COLO829 (cell line): ENCODE data around the gene SCCPDH.
"Not testable (repeated sequence)": the region's sequence is repeated elsewhere in the genome, so short reads cannot be mapped to it uniquely, and the experiment has no call there.

Experiments
- DNase-seq: peaks from one replicate; pipeline ENCODE4 v3.0.0; 2012; ENCODE audit warnings: low spot score

The SCCPDH gene, protein sequence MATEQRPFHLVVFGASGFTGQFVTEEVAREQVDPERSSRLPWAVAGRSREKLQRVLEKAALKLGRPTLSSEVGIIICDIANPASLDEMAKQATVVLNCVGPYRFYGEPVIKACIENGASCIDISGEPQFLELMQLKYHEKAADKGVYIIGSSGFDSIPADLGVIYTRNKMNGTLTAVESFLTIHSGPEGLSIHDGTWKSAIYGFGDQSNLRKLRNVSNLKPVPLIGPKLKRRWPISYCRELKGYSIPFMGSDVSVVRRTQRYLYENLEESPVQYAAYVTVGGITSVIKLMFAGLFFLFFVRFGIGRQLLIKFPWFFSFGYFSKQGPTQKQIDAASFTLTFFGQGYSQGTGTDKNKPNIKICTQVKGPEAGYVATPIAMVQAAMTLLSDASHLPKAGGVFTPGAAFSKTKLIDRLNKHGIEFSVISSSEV

GRCh38 chr1:246724016-246724730 is at the start of gene SCCPDH:
SCCPDH (plus strand) TSS chr1:246724409; CDS start chr1:246724423, 14 bp downstream.
- DNase-seq: peak; percentile 42

- no peak for DNase-seq
Measured at GRCh38 chr1:246677842-246678241, 46.4 kb upstream of the SCCPDH start.

- no peak for DNase-seq
Measured at GRCh38 chr1:246678816-246679793, 45.1 kb upstream of the SCCPDH start.

GRCh38 chr1:246679794-246680177 is 44.4 kb upstream of the SCCPDH start:
- no peak for DNase-seq

- no peak for DNase-seq
Measured at GRCh38 chr1:246680190-246680589, 44.0 kb upstream of the SCCPDH start.

GRCh38 chr1:246680696-246681130 is 43.5 kb upstream of the SCCPDH start:
- DNase-seq: no peak

GRCh38 chr1:246681900-246682895 is 42.0 kb upstream of the SCCPDH start:
- DNase-seq: no peak

GRCh38 chr1:246683521-246683920 is 40.7 kb upstream of the SCCPDH start:
- no peak for DNase-seq

DNA sequence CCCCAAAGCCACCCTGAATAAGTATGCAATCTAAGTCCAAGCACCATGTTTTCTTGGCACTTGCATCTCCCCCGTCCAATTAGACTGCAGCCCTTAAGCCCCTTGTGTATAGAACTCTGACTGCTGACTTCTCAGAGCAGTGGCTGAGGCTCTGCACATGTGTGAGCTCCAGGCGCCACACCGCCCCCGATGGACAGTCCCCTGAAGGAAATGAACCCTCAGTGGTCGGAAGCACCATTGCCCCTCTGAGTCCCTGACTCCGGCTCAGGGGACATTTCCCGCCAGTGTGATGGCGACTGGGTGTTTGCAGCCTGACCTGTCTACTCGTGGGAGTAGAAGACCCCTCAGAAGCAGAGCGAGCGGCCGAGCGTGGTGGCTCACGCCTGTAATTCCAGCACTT is 37.2 kb upstream of the SCCPDH start:
- DNase-seq: no peak

GRCh38 chr1:246689409-246690008 is 34.7 kb upstream of the SCCPDH start:
- peak; percentile 91 for DNase-seq

- DNase-seq: no peak
Measured at GRCh38 chr1:246690100-246690499, 34.1 kb upstream of the SCCPDH start.

GRCh38 chr1:246691622-246692495 is 32.4 kb upstream of the SCCPDH start:
- DNase-seq: no peak

GRCh38 chr1:246694213-246694895 is 29.9 kb upstream of the SCCPDH start:
- not testable (repeated sequence) for DNase-seq

- no peak for DNase-seq
Measured at GRCh38 chr1:246695136-246695535, 29.1 kb upstream of the SCCPDH start.

- DNase-seq: no peak
Measured at GRCh38 chr1:246695666-246696065, 28.5 kb upstream of the SCCPDH start.

DNA sequence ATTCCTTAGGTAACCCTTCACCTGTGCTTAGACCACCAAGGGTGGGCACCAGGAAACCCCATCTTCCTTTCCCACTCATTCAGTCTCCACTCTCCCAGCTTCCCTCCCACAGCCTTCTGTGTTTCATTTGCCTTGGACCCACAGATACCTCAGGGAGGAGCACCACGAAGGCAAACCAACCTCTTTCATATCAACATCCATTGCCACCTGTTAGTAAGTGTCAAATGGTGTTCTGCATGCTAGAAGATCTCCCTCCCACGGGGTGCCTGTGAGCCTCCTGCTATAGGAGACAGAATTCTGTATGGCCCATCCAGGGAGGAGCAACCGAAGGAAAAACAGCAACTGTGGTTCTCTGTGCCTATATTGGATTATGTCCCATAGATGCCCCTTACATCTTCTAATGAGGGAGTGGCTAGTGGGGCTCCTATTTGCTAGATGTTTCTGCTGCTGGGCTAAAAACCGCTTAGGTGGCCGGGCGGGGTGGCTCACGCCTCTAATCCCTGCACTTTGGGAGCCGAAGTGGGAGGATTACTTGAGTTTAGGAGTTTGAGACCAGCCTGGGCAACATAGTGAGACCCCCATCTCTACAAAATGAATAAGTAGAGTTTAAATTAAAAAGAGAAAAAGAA is 25.6 kb upstream of the SCCPDH start:
- no peak for DNase-seq

DNA sequence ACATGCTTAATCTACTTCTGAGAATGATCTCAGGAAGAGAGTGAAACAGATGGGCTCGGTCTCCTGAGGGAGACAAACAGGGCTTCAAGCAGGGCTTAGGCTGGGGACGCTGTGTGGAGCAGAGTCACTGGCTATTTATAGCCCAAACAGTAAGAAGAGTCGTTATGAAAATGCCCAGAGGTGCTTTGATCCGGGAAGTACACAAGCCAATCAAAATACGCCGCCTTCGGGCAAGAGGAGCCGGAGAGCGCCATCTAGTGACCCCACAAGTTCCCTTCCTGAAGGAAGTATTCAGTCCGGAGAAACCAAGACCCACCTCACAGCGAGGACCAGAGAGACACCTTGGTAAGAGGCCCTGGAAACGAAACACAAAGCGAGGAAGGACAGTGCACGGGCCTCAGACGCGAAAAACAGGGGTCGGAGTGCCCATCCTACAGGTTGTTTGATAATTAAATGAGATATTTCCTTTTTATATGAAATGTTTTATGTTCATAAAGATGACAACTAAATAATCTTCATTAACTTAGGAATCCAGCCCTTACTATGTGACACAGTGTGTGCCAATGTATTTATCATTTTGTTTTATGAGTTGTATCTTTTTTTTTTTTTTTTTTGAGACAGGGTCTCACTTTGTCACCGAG is 25.0 kb upstream of the SCCPDH start:
- DNase-seq: peak; percentile 99

DNA sequence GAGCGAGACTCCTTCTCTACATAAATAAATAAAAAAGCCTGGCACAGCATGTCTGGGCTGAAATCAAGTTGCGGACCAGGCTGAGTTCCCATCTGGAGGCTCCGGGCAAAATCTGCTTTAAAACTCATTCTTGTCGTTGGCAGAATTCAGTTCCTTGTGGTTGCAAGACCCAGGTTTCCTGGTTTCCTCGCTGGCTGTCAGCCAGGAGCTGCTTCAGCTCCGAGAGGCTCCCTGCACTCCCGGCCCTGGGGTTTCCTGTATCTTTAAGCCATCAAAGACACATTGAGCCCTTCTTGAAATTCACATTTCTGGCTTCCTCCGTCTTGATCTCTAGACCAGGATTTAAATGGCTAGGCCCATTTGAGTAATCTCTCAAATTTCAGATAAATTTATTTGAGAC is 20.6 kb upstream of the SCCPDH start:
- DNase-seq: no peak
